GM19238 (cell line): Measurements from ENCODE around the gene LAMB2.

Source experiments
- DNase-seq: peaks from one replicate; pipeline ENCODE4 v3.0.0; 2011; ENCODE audit warnings: low spot score; ENCODE audit not compliant: insufficient read length

LAMB2 gene

DNA sequence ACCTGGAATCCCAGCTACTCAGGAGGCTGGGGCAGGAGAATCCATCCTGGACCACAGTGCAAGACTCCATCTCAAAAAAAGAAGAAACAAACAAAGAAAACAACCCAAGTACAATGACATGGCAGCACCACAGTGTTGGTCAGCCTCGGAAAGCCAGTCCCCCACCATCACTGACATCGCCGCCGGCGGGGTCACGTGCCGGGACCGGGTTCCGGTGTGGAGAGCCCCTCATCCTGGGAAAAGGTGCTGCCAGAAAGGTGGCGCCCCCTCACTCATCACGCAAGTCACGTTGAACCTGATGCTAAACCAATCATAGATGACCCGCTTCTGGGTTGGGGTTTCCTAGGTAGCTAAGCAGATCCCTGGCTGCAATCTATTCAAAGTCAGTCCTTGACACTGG is 56.7 kb downstream of the LAMB2 start:
- DNase-seq: no peak
